H1 (cell line): ENCODE results near the gene PPARA. TPM values are rescaled to one million over a fixed set of nuclear protein-coding genes. Genes with fewer than 3 reads are reported as not detected.

Source experiments
- GABPA ChIP-seq: IDR thresholded peaks from 2 replicates; pipeline ENCODE4 v1.6.1; 2011; ENCODE audit warnings: mild to moderate bottlenecking, low read length, moderate library complexity, borderline replicate concordance; ENCODE audit not compliant: insufficient read depth
- NRF1 ChIP-seq: IDR thresholded peaks from 2 replicates; pipeline ENCODE4 v1.6.1; 2011; ENCODE audit warnings: mild to moderate bottlenecking, low read depth, low read length, improper control_type of control experiment
- POLR2A ChIP-seq, 2 experiments: IDR thresholded peaks; 1 replicate in 1 of 2; 2 replicates in 1 of 2; pipeline ENCODE4 v1.6.1; 2011; ENCODE audit warnings: low read depth in 2 of 2, low read length in 2 of 2, mild to moderate bottlenecking in 2 of 2; ENCODE audit errors: control extremely low read depth in 1 of 2
- polyA plus RNA-seq, 7 experiments: library from polyadenylated mRNA; depleted of rRNA in 3 of 7; stranded (reverse) in 5 of 7; unstranded in 2 of 7; fragments of >200 nt in 5 of 7; fragments of 200-250 nt in 2 of 7; gene quantifications; 1 replicate in 5 of 7; 2 replicates in 1 of 7; 4 replicates in 1 of 7; pipeline versions ENCODE4 v1.2.1 to v1.2.3, GENCODE V29; 2011 to 2013; ENCODE audit warnings: missing spikeins in 2 of 7, mixed read lengths in 2 of 7
- total RNA-seq: library from RNA; stranded (reverse); fragmentation: NEBNext Ultra II Directional; extraction: Animal tissue kit (Norgen Biotek cat#: 25700); gene quantifications from 2 replicates; pipeline ENCODE4 v1.2.1, GENCODE V29; 2021
- TF ChIP-seq, protein P1 (sequence below): IDR thresholded peaks from 2 replicates; pipeline ENCODE4 v1.6.1; 2011; ENCODE audit warnings: low read length, improper control_type of control experiment

PPARA gene
- total and polyA plus RNA-seq, 2 of the 8 experiments (the other 6 are each of a cell fraction or from before 2014, with no cell fraction given), result 3.1 to 8.2 TPM

DNA sequence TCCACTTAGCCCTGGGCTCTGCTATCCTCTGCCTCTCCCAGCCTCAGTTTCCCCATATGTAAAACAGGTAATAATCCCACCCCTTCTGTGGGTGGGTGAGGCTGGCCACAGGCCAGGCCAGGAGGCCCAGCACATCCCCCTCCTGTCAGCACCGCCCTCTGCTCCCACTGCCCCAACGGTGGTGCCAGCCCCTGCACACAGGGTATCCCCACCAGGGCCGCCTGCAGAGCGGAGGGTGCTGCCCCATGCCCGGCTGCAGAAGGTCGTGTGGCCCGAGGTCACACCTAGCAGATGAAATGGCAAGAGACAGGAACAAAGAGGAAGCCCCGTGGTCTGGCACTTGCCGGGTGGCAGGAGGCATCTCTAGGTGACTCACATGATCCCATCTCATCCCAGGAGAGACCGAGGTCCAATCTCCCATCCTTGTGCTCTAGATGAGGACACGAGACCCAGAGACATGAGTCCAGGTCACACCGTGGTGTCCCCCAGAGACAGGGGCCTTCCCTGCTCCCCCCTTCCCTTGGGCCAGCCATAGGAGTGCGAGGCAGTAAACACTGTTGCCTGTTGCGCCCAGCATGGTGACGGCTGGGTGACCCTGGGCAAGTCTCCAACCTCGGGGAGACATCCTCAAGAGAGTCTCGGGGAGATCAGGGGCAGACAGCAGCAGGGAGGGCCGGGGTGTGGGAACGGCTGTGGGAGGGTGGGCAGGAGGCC lies 27.2 kb upstream of the PPARA start (continued):
- TF ChIP-seq NRF1, result no peak
- TF ChIP-seq POLR2A (IDR thresholded peaks at IDR 0.05; ENCODE audit: control extremely low read depth in 1 of 2, low read depth in 2 of 2, low read length in 2 of 2), result no peak
- TF ChIP-seq, protein P1, sequence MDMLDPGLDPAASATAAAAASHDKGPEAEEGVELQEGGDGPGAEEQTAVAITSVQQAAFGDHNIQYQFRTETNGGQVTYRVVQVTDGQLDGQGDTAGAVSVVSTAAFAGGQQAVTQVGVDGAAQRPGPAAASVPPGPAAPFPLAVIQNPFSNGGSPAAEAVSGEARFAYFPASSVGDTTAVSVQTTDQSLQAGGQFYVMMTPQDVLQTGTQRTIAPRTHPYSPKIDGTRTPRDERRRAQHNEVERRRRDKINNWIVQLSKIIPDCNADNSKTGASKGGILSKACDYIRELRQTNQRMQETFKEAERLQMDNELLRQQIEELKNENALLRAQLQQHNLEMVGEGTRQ, result no peak
- no peak for TF ChIP-seq GABPA
- TF ChIP-seq, all 59 proteins: peak for 0
